Panc1 (cell line): ENCODE results near the gene KPNA5.

Experiments used
- POLR2AphosphoS5 ChIP-seq: IDR thresholded peaks from 2 replicates; pipeline ENCODE4 v1.6.1; 2012; ENCODE audit warnings: mild to moderate bottlenecking, low read depth, low read length, moderate library complexity
- TF ChIP-seq, protein P1 (sequence below): fragments of 450-650 bp; IDR thresholded peaks from 2 replicates; pipeline ENCODE4 v1.5.1; 2017; ENCODE audit warnings: mild to moderate bottlenecking

DNA sequence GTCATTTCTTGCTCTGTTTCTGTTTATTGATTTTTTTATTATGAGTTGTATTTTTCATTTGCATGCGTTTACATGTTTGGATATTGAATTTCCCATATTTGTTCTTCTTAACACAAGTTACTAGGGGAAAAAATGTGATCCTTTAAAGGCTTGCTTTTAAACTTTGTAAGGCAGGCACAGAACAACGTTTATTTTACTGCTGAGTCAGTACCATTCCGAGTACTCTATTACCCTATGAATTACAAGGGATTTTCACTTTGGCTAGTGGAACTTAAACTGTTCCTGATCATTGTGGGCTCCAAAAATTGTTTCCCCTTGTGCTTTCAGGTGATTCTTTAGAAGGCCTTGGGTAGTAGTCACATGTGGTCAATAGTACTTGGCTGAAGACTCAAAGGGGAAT, 56.0 kb downstream of the KPNA5 start:
- TF ChIP-seq POLR2AphosphoS5 = no peak
- TF ChIP-seq, protein P1, sequence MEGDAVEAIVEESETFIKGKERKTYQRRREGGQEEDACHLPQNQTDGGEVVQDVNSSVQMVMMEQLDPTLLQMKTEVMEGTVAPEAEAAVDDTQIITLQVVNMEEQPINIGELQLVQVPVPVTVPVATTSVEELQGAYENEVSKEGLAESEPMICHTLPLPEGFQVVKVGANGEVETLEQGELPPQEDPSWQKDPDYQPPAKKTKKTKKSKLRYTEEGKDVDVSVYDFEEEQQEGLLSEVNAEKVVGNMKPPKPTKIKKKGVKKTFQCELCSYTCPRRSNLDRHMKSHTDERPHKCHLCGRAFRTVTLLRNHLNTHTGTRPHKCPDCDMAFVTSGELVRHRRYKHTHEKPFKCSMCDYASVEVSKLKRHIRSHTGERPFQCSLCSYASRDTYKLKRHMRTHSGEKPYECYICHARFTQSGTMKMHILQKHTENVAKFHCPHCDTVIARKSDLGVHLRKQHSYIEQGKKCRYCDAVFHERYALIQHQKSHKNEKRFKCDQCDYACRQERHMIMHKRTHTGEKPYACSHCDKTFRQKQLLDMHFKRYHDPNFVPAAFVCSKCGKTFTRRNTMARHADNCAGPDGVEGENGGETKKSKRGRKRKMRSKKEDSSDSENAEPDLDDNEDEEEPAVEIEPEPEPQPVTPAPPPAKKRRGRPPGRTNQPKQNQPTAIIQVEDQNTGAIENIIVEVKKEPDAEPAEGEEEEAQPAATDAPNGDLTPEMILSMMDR = no peak
